Measurements from ENCODE around the gene GPR183.

Gene GPR183

DNA sequence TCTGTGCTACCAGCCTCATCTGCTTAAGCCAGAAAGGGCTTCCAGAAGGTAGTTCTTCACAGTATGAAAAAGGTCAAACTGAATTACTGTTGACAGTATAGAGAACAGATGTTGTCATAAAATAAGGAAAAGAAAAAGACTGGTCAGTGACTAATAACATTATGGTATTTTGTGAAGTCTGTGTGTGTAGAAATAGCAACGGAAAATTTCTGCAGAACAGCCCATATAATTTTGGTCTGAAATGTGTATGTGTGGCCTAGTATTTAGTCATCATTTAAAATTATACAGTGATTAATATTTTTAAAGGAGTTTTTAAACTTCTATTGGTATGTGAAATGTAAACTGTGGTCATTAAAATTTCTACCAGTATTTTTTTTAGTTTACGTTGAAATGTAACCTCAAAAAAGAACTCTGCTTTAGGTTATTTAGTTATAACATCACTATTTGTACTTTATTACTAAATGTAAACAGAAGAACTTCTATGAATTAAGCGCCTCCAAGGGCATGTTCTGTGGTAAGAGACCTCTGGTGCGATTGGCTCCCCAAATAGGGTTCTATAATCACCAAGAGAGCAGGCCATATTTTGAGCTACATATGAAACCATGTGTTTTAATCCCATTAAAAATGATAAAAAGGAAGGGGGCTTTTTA lies 3.3 kb upstream of the GPR183 start:
- Histone ChIP-seq H3K27me3 (ENCODE audit: insufficient read depth, low read length, poor library complexity) (no peaks in the 10 kb centered on the region), H3K4me3 (ENCODE audit: low read length) (no peak overlapping the region), H4K5ac (ENCODE audit: low read length) (no peak overlapping the region), H3K23ac (ENCODE audit: low read length) (no peak overlapping the region), H3K4me1 (ENCODE audit: control insufficient read depth, low read depth, low read length) (no peaks in the 10 kb centered on the region), H3K4me2 (ENCODE audit: low read length) (no peak overlapping the region), H3K36me3 (ENCODE audit: control insufficient read depth, insufficient read depth, low read length) (no peaks in the 10 kb centered on the region), H2BK15ac (replicated peaks; ENCODE audit: low read depth) (no peak overlapping the region), H2AK5ac (ENCODE audit: low read length) (no peak overlapping the region), H3K4ac (ENCODE audit: low read depth, low read length) (no peak overlapping the region), H2BK5ac (ENCODE audit: low read length) (no peak overlapping the region), H3K18ac (ENCODE audit: low read length) (no peak overlapping the region), H3K79me1 (ENCODE audit: low read length) (peaks cover 7% of the 10 kb centered on the region), H3K27ac (ENCODE audit: low read depth, low read length) (no peak overlapping the region), H2BK120ac (ENCODE audit: low read depth, low read length) (no peak overlapping the region), H3K56ac (ENCODE audit: low read length) (no peak overlapping the region), H3K9ac (ENCODE audit: low read length) (no peak overlapping the region), H4K8ac (ENCODE audit: low read depth, low read length) (no peak overlapping the region), H3K79me2 (ENCODE audit: control insufficient read depth, insufficient read depth, low read length) (no peaks in the 10 kb centered on the region)
- DNase-seq: no peak
- no CpG with 5 or more reads among the region's 4 CpGs for WGBS (ENCODE audit: extremely low coverage, insufficient coverage, low lambda C conversion rate)

DNA sequence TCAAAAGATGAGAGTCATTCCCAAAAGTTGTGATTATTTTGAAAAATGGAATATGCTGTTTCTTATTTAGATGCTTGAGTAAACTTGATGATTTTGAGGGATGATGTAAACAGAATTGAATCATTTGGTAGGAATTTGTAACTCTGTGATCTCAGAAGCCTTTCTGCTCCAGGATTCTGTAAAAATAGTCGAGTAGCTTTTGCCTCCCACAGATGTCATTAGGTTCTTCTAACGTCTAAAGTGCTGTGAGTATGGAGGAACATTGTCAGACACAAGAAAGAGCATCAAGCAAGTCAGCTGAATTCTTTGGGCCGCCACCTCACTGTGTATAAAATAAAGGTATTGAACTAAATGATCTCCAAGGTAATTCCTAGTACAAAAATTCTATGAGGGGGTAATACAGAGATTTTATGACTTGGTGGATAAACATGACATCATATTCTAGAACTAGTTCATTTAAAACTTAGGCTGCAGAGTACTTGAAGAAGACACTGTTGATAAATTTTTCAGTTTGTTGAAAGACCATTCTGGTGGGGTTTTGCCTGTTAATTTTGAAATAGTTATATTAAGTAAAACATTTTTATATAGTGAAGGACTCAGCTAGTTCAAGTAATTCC lies 1.4 kb upstream of the GPR183 start:
- Histone ChIP-seq H2BK120ac (ENCODE audit: low read depth, low read length) (no peak overlapping the region), H3K4me2 (ENCODE audit: low read length) (no peak overlapping the region), H3K36me3 (ENCODE audit: control insufficient read depth, insufficient read depth, low read length) (no peaks in the 10 kb centered on the region), H3K4ac (ENCODE audit: low read depth, low read length) (no peak overlapping the region), H2BK5ac (ENCODE audit: low read length) (no peak overlapping the region), H3K9ac (ENCODE audit: low read length) (no peak overlapping the region), H3K4me1 (ENCODE audit: control insufficient read depth, low read depth, low read length) (no peaks in the 10 kb centered on the region), H3K79me2 (ENCODE audit: control insufficient read depth, insufficient read depth, low read length) (no peaks in the 10 kb centered on the region), H4K8ac (ENCODE audit: low read depth, low read length) (no peak overlapping the region), H3K18ac (ENCODE audit: low read length) (no peak overlapping the region), H3K23ac (ENCODE audit: low read length) (no peak overlapping the region), H2BK15ac (replicated peaks; ENCODE audit: low read depth) (no peak overlapping the region), H3K79me1 (ENCODE audit: low read length) (peaks cover 12% of the 10 kb centered on the region), H3K56ac (ENCODE audit: low read length) (no peak overlapping the region), H2AK5ac (ENCODE audit: low read length) (no peak overlapping the region), H3K4me3 (ENCODE audit: low read length) (no peak overlapping the region), H3K27me3 (ENCODE audit: insufficient read depth, low read length, poor library complexity) (no peaks in the 10 kb centered on the region), H3K27ac (ENCODE audit: low read depth, low read length) (no peak overlapping the region), H4K5ac (ENCODE audit: low read length) (no peak overlapping the region)
- no CpG with 5 or more reads among the region's 3 CpGs for WGBS (ENCODE audit: extremely low coverage, insufficient coverage, low lambda C conversion rate)
- no peak for DNase-seq

DNA sequence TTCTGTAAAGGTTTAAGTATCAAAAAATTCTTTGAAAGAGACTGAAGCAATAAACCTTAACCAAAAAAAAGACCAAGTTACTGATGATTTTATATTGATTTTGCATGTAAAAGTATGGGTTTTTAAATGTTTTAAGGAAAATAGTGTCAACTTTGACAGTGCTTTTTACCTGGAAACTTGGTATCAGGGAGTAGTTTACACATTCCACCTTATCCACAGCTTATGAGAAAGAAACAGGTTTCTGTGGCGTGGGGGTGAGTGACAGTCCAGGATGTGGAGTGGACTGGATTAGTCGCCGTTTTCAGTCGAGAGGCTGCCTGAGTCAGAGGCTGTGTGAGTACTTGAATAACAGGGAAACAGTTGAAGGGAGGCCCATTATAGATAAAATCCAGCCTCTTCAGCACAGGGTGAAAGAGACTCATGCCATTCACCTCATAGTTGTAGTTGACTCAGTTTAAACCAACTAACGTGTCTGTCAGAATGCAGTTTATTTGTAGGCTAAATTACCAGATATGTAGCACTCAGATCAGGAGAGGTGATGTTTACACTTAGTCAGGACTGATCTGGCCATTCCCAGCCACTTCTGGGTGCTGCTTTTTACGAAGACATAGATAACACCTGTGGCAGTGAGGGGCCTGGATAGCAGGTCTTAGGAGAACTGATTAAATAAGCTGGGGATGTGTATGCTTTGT lies 595 bp upstream of the GPR183 start:
- Histone ChIP-seq H3K36me3 (ENCODE audit: control insufficient read depth, insufficient read depth, low read length) (no peaks in the 10 kb centered on the region), H2AK5ac (ENCODE audit: low read length) (no peak overlapping the region), H3K23ac (ENCODE audit: low read length) (no peak overlapping the region), H3K9ac (ENCODE audit: low read length) (no peak overlapping the region), H4K8ac (ENCODE audit: low read depth, low read length) (no peak overlapping the region), H3K27me3 (ENCODE audit: insufficient read depth, low read length, poor library complexity) (no peaks in the 10 kb centered on the region), H3K79me2 (ENCODE audit: control insufficient read depth, insufficient read depth, low read length) (no peaks in the 10 kb centered on the region), H3K79me1 (ENCODE audit: low read length) (peaks cover 12% of the 10 kb centered on the region), H3K4ac (ENCODE audit: low read depth, low read length) (no peak overlapping the region), H2BK120ac (ENCODE audit: low read depth, low read length) (no peak overlapping the region), H3K18ac (ENCODE audit: low read length) (no peak overlapping the region), H3K27ac (ENCODE audit: low read depth, low read length) (no peak overlapping the region), H2BK5ac (ENCODE audit: low read length) (no peak overlapping the region), H3K4me1 (ENCODE audit: control insufficient read depth, low read depth, low read length) (no peaks in the 10 kb centered on the region), H3K56ac (ENCODE audit: low read length) (no peak overlapping the region), H3K4me3 (ENCODE audit: low read length) (no peak overlapping the region), H3K4me2 (ENCODE audit: low read length) (no peak overlapping the region), H4K5ac (ENCODE audit: low read length) (no peak overlapping the region), H2BK15ac (replicated peaks; ENCODE audit: low read depth) (no peak overlapping the region)
- WGBS (ENCODE audit: extremely low coverage, insufficient coverage, low lambda C conversion rate): no CpG with 5 or more reads among the region's 6 CpGs
- DNase-seq: peak; percentile 81

DNA sequence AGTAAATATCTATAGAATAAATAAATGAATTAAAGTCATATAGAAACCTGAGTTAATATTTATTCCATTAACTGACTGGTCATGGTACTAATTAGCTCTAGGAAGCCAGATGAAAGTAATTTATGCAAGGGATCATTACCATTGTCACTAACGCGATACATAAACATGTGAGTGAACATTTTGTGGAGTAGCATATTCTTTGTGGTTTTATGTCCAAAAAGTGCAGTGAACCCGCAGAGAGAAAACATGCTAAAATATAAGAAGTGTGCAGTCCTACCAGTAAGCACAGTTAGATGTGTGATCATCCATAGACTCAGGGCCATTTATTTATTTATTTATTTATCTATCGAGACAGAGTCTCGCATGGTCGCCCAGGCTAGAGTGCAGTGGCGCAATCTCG lies 1.6 kb downstream of the GPR183 start:
- Histone ChIP-seq H4K5ac (ENCODE audit: low read length) (no peak overlapping the region), H3K27me3 (ENCODE audit: insufficient read depth, low read length, poor library complexity) (no peaks in the 10 kb centered on the region), H3K4me2 (ENCODE audit: low read length) (no peak overlapping the region), H3K18ac (ENCODE audit: low read length) (no peak overlapping the region), H3K23ac (ENCODE audit: low read length) (no peak overlapping the region), H3K56ac (ENCODE audit: low read length) (no peak overlapping the region), H2BK120ac (ENCODE audit: low read depth, low read length) (no peak overlapping the region), H2BK5ac (ENCODE audit: low read length) (no peak overlapping the region), H3K27ac (ENCODE audit: low read depth, low read length) (no peak overlapping the region), H2BK15ac (replicated peaks; ENCODE audit: low read depth) (no peak overlapping the region), H3K9ac (ENCODE audit: low read length) (no peak overlapping the region), H3K4me3 (ENCODE audit: low read length) (no peak overlapping the region), H4K8ac (ENCODE audit: low read depth, low read length) (no peak overlapping the region), H3K4me1 (ENCODE audit: control insufficient read depth, low read depth, low read length) (no peaks in the 10 kb centered on the region), H3K79me2 (ENCODE audit: control insufficient read depth, insufficient read depth, low read length) (no peaks in the 10 kb centered on the region), H2AK5ac (ENCODE audit: low read length) (no peak overlapping the region), H3K36me3 (ENCODE audit: control insufficient read depth, insufficient read depth, low read length) (no peaks in the 10 kb centered on the region), H3K4ac (ENCODE audit: low read depth, low read length) (no peak overlapping the region), H3K79me1 (ENCODE audit: low read length) (peaks cover 5% of the 10 kb centered on the region)
- DNase-seq: no peak
- WGBS (ENCODE audit: extremely low coverage, insufficient coverage, low lambda C conversion rate): no CpG with 5 or more reads among the region's 8 CpGs

- H4K5ac ChIP-seq (ENCODE audit: low read length): no peak overlapping the region
- H3K9ac ChIP-seq (ENCODE audit: low read length): no peak overlapping the region
- WGBS (ENCODE audit: extremely low coverage, insufficient coverage, low lambda C conversion rate): no CpG with 5 or more reads among the region's 5 CpGs
- no peak overlapping the region for H2BK120ac ChIP-seq (ENCODE audit: low read depth, low read length)
- no peaks in the 10 kb centered on the region for H3K27me3 ChIP-seq (ENCODE audit: insufficient read depth, low read length, poor library complexity)
- H3K4me3 ChIP-seq (ENCODE audit: low read length): no peak overlapping the region
- H2BK5ac ChIP-seq (ENCODE audit: low read length): no peak overlapping the region
- no peaks in the 10 kb centered on the region for H3K79me2 ChIP-seq (ENCODE audit: control insufficient read depth, insufficient read depth, low read length)
- no peak overlapping the region for H2BK15ac ChIP-seq (replicated peaks; ENCODE audit: low read depth)
- no peak overlapping the region for H2AK5ac ChIP-seq (ENCODE audit: low read length)
- no peak overlapping the region for H3K18ac ChIP-seq (ENCODE audit: low read length)
- H3K36me3 ChIP-seq (ENCODE audit: control insufficient read depth, insufficient read depth, low read length): no peaks in the 10 kb centered on the region
- H3K4ac ChIP-seq (ENCODE audit: low read depth, low read length): no peak overlapping the region
- H3K27ac ChIP-seq (ENCODE audit: low read depth, low read length): no peak overlapping the region
- no peak overlapping the region for H3K23ac ChIP-seq (ENCODE audit: low read length)
- no peak overlapping the region for H3K4me2 ChIP-seq (ENCODE audit: low read length)
- H3K79me1 ChIP-seq (ENCODE audit: low read length): peaks cover 5% of the 10 kb centered on the region
- no peak overlapping the region for H3K56ac ChIP-seq (ENCODE audit: low read length)
- peak; percentile 22 for DNase-seq
- H3K4me1 ChIP-seq (ENCODE audit: control insufficient read depth, low read depth, low read length): no peaks in the 10 kb centered on the region
- no peak overlapping the region for H4K8ac ChIP-seq (ENCODE audit: low read depth, low read length)
Measured at GRCh38 chr13:99305158-99305557, 2.0 kb downstream of the GPR183 start.

Data from mesendoderm (in vitro differentiated cells).